K562 (cell line): ENCODE results near the gene BCAS3. TPM values are rescaled to one million over a fixed set of nuclear protein-coding genes. Genes with fewer than 3 reads are reported as not detected.
A peak's percentile ranks its signal among the peaks of the same experiment; 100 is the strongest.

Experiments used
- ATAC-seq: fragments of 200-7000 bp; cut with Tn5 transposase; 3 replicates; pipeline ENCODE4 v1.9.1; 2020; ENCODE audit warnings: moderate library complexity
- BruUV-seq: library from RNA; stranded (reverse); fragments of 400-500 nt; replicated peaks from 2 replicates; lab custom pipeline; 2021; lab: Mats Ljungman, UMichigan
- CTCF ChIA-PET: fragments of 300-600 bp; formaldehyde crosslinking; extraction: SDS; loops from one replicate; lab custom pipeline; 2021; ENCODE audit warnings: low intra/inter-chr PET ratio; lab: Yijun Ruan, JAX
- POLR2A ChIA-PET: fragments of 300-600, 350-650 bp; sonication (Branson Sonifier 250); formaldehyde crosslinking; extraction: SDS; loops from one replicate; lab custom pipeline; 2021; ENCODE audit warnings: antibody characterized with exemption, inconsistent platforms; lab: Yijun Ruan, JAX
- DNase-seq, 4 experiments: peaks; one replicate each; pipeline versions ENCODE4 v3.0.0 to v3.0.0-alpha.2; 2011 to 2018; ENCODE audit warnings: low spot score in 3 of 4, mixed read lengths in 3 of 4; ENCODE audit errors: extremely low read depth in 1 of 4
- FAIRE-seq: peaks from 2 replicates; lab custom pipeline; 2011; peaks lifted over from hg19 to GRCh38; lab: Jason Lieb, UNC
- H2AFZ ChIP-seq: 2 replicates; pipeline ENCODE4 v1.6.0; 2011; ENCODE audit warnings: low read depth, low read length, control low read depth, inconsistent platforms
- H3K27ac ChIP-seq: fragments of 200-600 bp; 3 replicates; pipeline ENCODE4 v1.8.0; 2011; ENCODE audit warnings: low read depth, mild to moderate bottlenecking, control low read depth, inconsistent platforms, low read length, moderate library complexity, mixed read lengths; ENCODE audit errors: extremely low read depth
- H3K27me3 ChIP-seq, 2 experiments: fragments of 300-600 bp in 1 of 2; 2 replicates in 1 of 2; 3 replicates in 1 of 2; pipeline versions ENCODE4 v1.6.0 to v1.8.0; 2011; ENCODE audit warnings: inconsistent platforms in 2 of 2, low read length in 2 of 2, mild to moderate bottlenecking in 1 of 2, mixed read lengths in 1 of 2, moderate library complexity in 1 of 2; ENCODE audit not compliant: control insufficient read depth in 2 of 2, insufficient read depth in 2 of 2
- H3K36me3 ChIP-seq: fragments of 300-600 bp; 3 replicates; pipeline ENCODE4 v1.8.0; 2011; ENCODE audit warnings: mild to moderate bottlenecking, low read length, inconsistent platforms; ENCODE audit not compliant: control insufficient read depth, insufficient read depth
- H3K4me1 ChIP-seq, 2 experiments: fragments of 200-600 bp in 1 of 2; replicated peaks in 1 of 2; 2 replicates in 1 of 2; 3 replicates in 1 of 2; pipeline versions ENCODE4 v1.5.1 to v1.8.0; 2011; ENCODE audit warnings: inconsistent platforms in 2 of 2, low read length in 2 of 2, mild to moderate bottlenecking in 1 of 2, mixed read lengths in 1 of 2, moderate library complexity in 1 of 2; ENCODE audit not compliant: control insufficient read depth in 2 of 2, insufficient read depth in 2 of 2
- H3K4me2 ChIP-seq: 2 replicates; pipeline ENCODE4 v1.6.1; 2011; ENCODE audit warnings: low read length, control low read depth, inconsistent platforms, mixed read lengths; ENCODE audit not compliant: insufficient read depth
- H3K4me3 ChIP-seq: fragments of 200-600 bp; sonication (generic), shearing (Covaris generic); 2 replicates; pipeline ENCODE4 v1.5.1; 2016; ENCODE audit warnings: control low read depth, inconsistent platforms
- H3K79me2 ChIP-seq: fragments of 200-600 bp; 3 replicates; pipeline ENCODE4 v1.8.0; 2011; ENCODE audit warnings: low read length, inconsistent platforms; ENCODE audit not compliant: control insufficient read depth, insufficient read depth
- H3K9ac ChIP-seq, 2 experiments: 2 replicates each; pipeline versions ENCODE4 v1.6.0 to v1.6.1; 2011; ENCODE audit warnings: low read depth in 2 of 2, low read length in 2 of 2, control low read depth in 1 of 2, inconsistent platforms in 1 of 2, mild to moderate bottlenecking in 1 of 2, mixed read lengths in 1 of 2; ENCODE audit not compliant: insufficient read depth in 1 of 2
- H3K9me1 ChIP-seq: one replicate; pipeline ENCODE4 v1.6.0; 2011; ENCODE audit warnings: inconsistent platforms, mild to moderate bottlenecking, low read length, moderate library complexity; ENCODE audit not compliant: control insufficient read depth, insufficient read depth
- H3K9me3 ChIP-seq: replicated peaks from 2 replicates; pipeline ENCODE4 v1.5.1; 2011; ENCODE audit warnings: low read depth, low read length, inconsistent platforms; ENCODE audit not compliant: control insufficient read depth, insufficient read depth
- H4K20me1 ChIP-seq: replicated peaks from 2 replicates; pipeline ENCODE4 v1.6.1; 2011; ENCODE audit warnings: low read length, inconsistent platforms, mixed read lengths; ENCODE audit not compliant: control insufficient read depth, insufficient read depth
- ZBTB11 ChIP-seq, 3 experiments: fragments of 200-800 bp in 1 of 3; fragments of 250-450 bp in 1 of 3; fragments of 450-650 bp in 1 of 3; sonication (Bioruptor Pico) in 1 of 3; sonication (Bioruptor generic) in 1 of 3; formaldehyde crosslinking in 1 of 3; IDR thresholded peaks; 2 replicates each; pipeline versions ENCODE4 v1.6.1 to v1.8.0; 2016 to 2022; ENCODE audit warnings: mild to moderate bottlenecking in 2 of 3, missing genetic modification characterization in 2 of 3, missing compliant biosample characterization in 1 of 3, moderate library complexity in 1 of 3
- ZSCAN32 ChIP-seq: fragments of 450-650 bp; formaldehyde crosslinking; IDR thresholded peaks from 2 replicates; pipeline ENCODE4 v1.4.0; 2020; ENCODE audit warnings: mild to moderate bottlenecking, moderate library complexity
- in situ Hi-C: fragments of 300-500 bp; cut with MboI; formaldehyde crosslinking; loops from 4 replicates; pipeline ENCODE4 v1.15.0; 2018; ENCODE audit warnings: inconsistent platforms, mixed read lengths
- intact Hi-C: fragments of 100-400 bp; cut with micrococcal nuclease; formaldehyde crosslinking; loops from 2 replicates; pipeline ENCODE4 v1.14.2; 2022
- polyA plus RNA-seq, 8 experiments: library from polyadenylated mRNA; depleted of rRNA in 4 of 8; stranded (reverse) in 5 of 8; unstranded in 3 of 8; fragments of >200 nt; fragmentation: Nextera tagmentation in 2 of 8; fragmentation: Illumina TruSeq in 1 of 8; extraction: Ambion mirVana in 2 of 8; extraction: Trizol in 1 of 8; gene quantifications; 2 replicates each; pipeline versions ENCODE4 v1.2.1 to v1.2.3, GENCODE V29; 2011 to 2014; ENCODE audit warnings: inconsistent platforms in 1 of 8, missing spikeins in 1 of 8
- total RNA-seq, 7 experiments: library from RNA; depleted of rRNA in 6 of 7; stranded (reverse); fragments of >200 nt in 6 of 7; fragmentation: Illumina TruSeq in 2 of 7; extraction: Trizol in 2 of 7; gene quantifications; 2 replicates each; pipeline versions ENCODE4 v1.2.1 to v1.2.3, GENCODE V29; 2011 to 2021; ENCODE audit warnings: low replicate concordance in 1 of 7
- TF ChIP-seq, protein P1 (sequence below), 3 experiments: IDR thresholded peaks in 2 of 3; conservative IDR thresholded peaks in 1 of 3; 2 replicates each; pipeline ENCODE4 v1.5.1; 2011 to 2012; ENCODE audit warnings: low read length in 3 of 3, mild to moderate bottlenecking in 3 of 3, control low read depth in 2 of 3, improper control_type of control experiment in 1 of 3, inconsistent platforms in 1 of 3, low read depth in 1 of 3, mixed read lengths in 1 of 3, moderate library complexity in 1 of 3; ENCODE audit not compliant: insufficient read depth in 2 of 3

The BCAS3 gene
- total and polyA plus RNA-seq, 9 of the 15 experiments (the other 6 are each of a cell fraction or from before 2014, with no cell fraction given), result 1.9 to 5.5 (median 3.5) TPM

DNA sequence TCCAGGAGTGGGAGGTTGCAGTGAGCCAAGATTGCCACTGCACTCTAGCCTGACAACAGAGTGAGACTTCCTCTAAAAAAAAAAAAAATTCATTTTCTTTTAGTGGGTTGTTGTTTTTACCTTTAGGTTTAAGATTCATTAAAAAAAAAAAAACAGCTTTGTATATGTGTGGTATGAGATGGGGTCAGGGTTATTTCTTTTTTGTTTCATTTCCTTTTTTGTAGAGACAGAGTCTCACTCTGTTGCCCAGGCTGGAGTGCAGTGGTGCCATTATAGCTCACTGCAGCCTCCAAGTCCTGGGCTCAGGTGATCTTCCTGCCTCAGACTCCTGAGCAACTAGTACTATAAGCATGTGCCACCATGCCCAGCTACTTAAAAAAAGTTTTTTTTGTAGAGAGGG is 47.0 kb downstream of the BCAS3 start:
- H3K9me1 ChIP-seq, result no peaks in the 10 kb centered on the region
- H3K27ac ChIP-seq, result no peak overlapping the region
- H3K4me2 ChIP-seq, result no peak overlapping the region
- no peak overlapping the region for H2AFZ ChIP-seq
- no peaks in the 10 kb centered on the region for H4K20me1 ChIP-seq
- TF ChIP-seq ZSCAN32 (CRISPR knock-in tag) (no peak), ZBTB11 (CRISPR knock-in tag; IDR thresholded peaks at IDR 0.05) (peak in 1 of 3 experiments; percentile 50; a peak in 1 of 6 replicates)
- TF ChIP-seq, protein P1, sequence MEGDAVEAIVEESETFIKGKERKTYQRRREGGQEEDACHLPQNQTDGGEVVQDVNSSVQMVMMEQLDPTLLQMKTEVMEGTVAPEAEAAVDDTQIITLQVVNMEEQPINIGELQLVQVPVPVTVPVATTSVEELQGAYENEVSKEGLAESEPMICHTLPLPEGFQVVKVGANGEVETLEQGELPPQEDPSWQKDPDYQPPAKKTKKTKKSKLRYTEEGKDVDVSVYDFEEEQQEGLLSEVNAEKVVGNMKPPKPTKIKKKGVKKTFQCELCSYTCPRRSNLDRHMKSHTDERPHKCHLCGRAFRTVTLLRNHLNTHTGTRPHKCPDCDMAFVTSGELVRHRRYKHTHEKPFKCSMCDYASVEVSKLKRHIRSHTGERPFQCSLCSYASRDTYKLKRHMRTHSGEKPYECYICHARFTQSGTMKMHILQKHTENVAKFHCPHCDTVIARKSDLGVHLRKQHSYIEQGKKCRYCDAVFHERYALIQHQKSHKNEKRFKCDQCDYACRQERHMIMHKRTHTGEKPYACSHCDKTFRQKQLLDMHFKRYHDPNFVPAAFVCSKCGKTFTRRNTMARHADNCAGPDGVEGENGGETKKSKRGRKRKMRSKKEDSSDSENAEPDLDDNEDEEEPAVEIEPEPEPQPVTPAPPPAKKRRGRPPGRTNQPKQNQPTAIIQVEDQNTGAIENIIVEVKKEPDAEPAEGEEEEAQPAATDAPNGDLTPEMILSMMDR (IDR thresholded peaks at IDR 0.05 in 2 of 3, conservative IDR thresholded peaks at IDR 0.05 in 1 of 3; ENCODE audit: insufficient read depth in 2 of 3, low read depth in 1 of 3, low read length in 3 of 3), result no peak
- intact Hi-C loops, result loop anchor here (5.0 to 10.0 kb wide), 2 partner anchors 250 to 668 kb away; no protein-coding TSS in a partner anchor
- no TSS peak for BruUV-seq
- peaks cover 0 to 14% of the 10 kb centered on the region in 2 experiments; a peak in 2 of 5 replicates for H3K27me3 ChIP-seq
- H3K4me1 ChIP-seq, result no peaks in the 10 kb centered on the region
- FAIRE-seq (no peak), DNase-seq (no peak), ATAC-seq (no peak)
- no peaks in the 10 kb centered on the region for H3K36me3 ChIP-seq
- in situ Hi-C loops, result no loop called here
- H3K9me3 ChIP-seq, result no peaks in the 10 kb centered on the region
- POLR2A ChIA-PET, result no interaction called here
- H3K4me3 ChIP-seq, result no peak overlapping the region
- CTCF ChIA-PET, result no interaction called here
- H3K9ac ChIP-seq, result no peak overlapping the region
- no peaks in the 10 kb centered on the region for H3K79me2 ChIP-seq
